Activated T-helper 1 cell treated with Interleukin-2 at 50 U/mL for 16 hours (primary cell): Measurements from ENCODE around the gene ENTPD6.
"Not testable (repeated sequence)": the region's sequence is repeated elsewhere in the genome, so short reads cannot be mapped to it uniquely, and the experiment has no call there.

Experiments used
- DNase-seq: peaks from one replicate; pipeline ENCODE4 v3.0.0-alpha.2; 2020; ENCODE audit warnings: low read depth

Gene ENTPD6

DNA sequence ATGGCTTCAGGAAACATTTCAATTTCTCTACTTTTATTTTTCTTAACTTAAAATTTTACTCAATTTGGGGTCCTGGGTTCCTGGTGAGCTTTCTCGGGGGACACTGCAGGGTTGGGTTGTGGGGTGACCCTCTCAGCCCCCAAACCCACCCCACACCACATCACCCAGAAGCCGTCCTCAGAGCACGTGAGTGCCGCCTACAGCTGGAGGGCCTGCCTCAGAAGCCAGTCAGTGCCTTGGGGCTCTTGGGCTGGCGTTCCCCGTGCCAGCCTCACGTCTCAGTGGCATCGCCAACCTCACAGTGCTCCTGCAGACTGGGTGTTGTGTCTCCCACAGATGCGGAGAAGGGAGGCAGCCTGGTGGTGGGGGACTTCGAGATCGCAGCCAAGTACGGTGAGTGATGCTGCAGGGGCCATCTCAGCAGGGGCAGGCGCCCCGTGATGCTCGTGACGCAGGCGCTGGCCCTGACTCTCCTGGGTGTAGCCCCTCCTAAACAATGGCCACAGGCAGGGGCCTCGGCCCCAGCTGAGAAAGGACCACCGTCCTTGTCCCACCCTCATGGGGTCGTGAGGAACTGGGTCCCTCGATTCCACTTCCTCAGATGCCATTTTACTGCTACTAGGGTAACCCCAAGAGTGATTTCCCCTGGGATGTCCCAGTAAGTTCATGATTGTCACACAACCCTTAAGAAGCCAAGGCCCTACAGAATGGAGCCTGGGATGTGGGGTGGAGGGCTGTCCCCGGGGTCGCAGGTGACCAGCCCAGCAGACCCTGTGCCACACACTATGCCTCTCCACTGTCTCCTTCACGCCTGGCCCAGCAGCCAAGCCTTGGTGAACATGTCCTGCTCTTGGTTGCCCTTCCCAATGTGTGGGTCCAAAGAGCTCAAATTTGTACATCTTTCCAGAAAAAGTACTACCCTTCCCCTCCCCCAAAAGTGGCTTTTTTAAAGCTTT lies 28.5 kb downstream of the ENTPD6 start:
- no peak for DNase-seq

DNA sequence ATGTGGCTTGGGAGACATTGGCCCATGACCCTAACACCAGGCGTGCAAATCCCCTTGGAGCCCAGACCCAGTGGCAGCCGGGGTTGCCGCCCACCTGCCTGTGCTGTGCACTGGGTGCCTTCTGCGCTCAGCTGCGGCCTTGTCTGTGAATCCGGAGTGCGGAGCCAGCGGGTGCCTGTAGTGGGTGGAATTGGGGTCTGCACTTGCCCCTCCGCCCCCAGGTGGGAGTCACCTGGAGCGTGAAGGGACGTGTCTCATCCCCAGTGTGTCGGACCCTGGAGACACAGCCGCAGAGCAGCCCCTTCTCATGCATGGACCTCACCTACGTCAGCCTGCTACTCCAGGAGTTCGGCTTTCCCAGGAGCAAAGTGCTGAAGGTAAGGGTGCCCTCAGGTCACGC lies 29.4 kb downstream of the ENTPD6 start:
- no peak for DNase-seq

DNA sequence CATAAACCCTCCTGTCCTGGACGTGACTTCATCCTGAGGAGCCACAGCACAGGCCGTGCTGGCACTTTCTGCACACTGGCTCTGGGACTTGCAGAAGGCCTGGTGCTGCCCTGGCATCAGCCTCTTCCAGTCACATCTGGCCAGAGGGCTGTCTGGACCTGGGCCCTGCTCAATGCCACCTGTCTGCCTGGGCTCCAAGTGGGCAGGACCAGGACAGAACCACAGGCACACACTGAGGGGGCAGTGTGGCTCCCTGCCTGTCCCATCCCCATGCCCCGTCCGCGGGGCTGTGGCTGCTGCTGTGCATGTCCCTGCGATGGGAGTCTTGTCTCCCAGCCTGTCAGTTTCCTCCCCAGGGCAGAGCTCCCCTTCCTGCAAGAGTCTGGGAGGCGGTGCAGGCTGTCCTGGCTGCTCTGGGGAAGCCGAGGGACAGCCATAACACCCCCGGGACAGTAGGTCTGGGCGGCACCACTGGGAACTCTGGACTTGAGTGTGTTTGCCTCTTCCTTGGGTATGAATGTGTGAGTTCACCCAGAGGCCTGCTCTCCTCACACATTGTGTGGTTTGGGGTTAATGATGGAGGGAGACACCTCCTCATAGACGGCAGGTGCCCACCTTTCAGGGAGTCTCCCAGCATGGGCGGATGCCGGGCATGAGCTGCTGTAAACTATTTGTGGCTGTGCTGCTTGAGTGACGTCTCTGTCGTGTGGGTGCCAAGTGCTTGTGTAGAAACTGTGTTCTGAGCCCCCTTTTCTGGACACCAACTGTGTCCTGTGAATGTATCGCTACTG lies 30.3 kb downstream of the ENTPD6 start:
- no peak for DNase-seq

DNA sequence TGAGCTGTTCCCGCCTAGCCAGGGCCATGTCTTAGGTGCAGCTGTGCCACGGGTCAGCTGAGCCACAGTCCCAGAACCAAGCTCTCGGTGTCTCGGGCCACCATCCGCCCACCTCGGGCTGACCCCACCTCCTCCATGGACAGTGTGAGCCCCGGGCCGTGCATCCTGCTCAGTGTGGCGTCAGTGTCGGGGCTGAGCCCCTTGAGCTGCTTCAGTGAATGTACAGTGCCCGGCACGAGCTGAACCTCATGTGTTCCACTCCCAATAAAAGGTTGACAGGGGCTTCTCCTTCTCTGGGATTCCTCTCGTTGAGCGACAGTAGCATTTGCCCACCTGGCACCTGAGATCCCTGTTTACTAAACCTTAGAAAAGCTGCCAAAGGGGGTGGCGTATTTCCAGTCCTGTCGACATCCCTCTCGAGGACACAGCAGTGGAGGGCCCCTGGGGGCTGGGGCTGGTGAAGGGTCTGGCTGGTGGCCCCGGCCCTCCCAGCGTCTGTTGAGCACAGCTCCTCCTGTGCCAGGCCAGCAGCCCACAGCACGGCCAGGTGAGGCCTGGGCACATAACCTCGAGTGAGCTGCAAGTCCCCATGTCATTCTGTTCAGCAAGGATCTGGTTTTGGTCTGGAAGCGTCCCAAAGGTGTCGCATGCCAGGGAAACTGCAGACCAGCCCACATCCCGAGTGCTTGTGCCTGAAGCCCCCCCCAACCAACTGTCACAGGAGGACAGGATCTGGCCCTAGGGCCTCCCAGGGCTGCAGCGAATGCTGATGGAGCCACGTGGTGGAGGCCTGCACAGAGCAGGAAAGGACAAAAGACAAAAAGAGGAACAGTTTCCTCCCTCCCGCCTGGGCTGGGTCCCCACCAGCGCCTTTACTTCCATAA lies 31.2 kb downstream of the ENTPD6 start:
- DNase-seq, result no peak

DNA sequence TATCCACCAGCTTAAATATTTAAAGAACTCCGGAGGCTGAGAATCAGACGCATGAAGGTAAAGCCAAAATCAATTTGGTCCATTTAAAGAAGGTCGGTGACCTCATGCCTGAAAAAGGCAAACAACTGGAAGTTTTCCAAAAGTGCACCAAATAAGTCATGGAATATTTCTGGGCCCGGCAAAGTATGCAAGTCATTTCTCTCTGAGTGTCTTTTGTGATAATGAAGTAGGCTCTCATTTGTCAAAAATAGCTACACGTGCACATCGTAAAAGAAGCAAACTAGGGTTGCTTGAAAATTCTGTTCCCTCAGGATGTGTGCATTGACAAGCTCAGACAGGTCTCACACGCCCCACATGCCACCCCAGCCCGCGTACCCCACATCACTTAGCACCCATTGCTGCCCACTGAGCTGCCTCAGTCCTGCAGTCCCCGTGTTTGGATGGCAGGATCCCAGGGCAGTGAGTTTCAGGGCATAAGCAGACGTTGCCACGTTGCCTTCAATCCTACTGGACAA lies 31.9 kb downstream of the ENTPD6 start:
- no peak for DNase-seq

DNA sequence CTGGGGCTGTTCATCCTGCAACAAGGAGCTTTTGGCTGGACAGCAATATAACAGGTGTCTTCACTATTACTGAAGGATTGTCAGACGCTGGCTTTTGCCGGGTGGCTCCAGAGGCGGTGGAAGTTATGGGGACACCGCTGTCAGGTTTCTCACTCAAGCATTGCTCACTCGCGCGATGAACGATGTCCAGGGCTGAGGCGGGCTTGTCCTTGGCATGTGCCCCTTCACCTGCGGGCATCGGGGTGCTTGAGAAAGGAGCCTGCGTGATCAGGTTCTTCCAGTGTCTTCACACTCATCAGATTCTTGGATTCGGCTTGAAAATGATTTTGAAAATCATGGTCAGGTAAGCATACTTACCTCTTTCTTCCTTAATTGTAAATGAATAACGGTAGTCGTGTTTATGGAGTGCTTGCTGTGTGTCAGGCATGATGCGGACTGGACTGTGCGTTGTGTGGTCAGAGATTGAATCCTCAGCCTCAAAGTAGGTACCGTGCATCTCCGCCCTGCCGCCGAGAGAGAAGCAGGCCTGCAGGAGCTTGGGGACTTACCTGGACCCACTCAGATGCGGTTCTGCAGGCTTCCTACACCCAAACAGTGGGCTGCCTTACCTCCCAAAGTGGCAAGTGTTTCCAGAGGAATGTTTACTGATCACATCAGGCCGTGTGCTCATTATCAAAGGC lies 34.1 kb downstream of the ENTPD6 start:
- DNase-seq, result no peak

DNA sequence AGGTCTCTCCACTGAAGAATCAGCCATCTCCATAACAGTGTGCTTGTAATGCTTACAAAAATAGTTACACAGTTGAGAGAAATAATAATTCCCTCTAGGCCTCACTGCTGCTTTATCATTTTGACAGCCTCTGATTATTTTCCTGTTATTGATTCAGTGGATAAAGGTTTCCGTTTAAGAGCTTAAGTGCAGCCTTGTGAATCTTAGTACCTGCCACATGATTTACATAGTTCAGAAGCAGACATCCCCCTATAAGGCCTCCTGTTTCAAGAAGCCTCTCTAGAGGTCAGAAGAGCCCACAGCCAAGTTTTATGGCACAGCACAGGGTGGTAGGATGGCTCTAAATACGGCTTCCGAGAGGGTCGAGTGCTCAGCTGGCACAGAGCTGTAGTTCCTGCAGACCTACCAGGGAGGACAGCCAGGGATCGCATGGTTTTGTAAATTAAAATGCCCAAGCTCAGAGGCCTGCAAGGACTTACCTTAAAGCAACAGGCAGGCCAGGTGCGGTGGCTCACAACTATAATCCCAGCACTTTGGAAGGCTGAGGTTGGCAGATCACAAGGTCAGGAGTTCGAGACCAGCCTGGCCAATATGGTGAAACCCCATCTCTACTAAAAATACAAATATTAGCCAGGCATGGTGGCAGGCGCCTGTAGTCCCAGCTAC lies 34.8 kb downstream of the ENTPD6 start:
- DNase-seq, result no peak

DNA sequence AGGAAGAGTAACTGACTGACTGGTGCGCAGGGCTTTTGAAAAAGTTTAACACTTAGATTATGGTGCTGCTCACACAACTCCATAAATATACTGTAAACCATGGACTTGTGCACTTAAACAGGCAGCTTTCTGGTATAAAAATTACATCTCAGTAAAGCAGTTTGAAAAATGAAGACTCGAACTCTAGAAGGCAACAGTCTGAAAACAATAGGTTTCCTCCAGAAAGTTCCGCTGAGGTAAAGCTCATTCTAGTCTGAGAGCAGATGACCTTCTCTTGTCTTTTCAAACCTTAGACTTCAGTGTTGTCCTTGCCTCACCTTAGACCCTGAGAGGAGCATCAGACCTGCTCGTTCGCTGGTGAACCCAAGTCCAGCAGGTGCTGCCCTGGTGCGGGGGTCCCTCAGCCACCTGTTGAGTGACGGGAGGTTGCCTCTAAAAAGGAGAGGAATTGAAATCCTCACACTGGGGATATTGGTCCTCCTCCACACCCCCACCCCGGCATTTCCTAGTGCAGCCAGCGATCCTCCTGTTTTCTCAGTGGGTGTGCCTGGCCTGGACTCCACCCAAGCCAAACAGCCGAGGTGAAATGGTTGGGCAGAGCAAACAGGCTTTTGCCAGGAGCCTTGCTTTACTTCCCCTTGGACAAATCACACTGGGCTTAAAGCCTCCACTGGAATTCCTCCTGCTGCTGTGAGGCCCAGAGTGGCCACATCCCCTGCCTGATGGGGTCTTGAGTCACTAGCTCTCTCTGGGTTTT lies 37.7 kb downstream of the ENTPD6 start:
- no peak for DNase-seq

DNA sequence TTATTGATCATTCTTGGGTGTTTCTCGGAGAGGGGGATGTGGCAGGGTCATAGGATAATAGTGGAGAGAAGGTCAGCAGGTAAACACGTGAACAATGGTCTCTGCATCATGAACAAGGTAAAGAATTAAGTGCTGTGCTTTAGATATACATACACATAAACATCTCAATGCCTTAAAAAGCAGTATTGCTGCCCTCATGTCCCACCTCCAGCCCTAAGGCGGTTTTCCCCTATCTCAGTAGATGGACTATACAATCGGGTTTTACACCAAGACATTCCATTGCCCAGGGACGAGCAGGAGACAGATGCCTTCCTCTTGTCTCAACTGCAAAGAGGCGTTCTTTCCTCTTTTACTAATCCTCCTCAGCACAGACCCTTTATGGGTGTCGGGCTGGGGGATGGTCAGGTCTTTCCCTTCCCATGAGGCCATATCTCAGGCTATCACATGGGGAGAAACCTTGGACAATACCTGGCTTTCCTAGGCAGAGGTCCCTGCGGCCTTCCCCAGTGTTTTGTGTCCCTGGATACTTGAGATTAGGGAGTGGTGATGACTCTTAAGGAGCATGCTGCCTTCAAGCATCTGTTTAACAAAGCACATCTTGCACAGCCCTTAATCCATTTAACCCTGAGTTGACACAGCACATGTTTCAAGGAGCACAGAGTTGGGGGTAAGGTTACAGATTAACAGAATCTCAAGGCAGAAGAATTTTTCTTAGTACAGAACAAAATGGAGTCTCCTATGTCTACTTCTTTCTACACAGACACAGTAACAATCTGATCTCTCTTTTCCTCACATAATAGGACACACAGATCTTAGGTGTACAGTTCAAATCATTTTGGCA lies 38.7 kb downstream of the ENTPD6 start:
- DNase-seq, result not testable (repeated sequence)

DNA sequence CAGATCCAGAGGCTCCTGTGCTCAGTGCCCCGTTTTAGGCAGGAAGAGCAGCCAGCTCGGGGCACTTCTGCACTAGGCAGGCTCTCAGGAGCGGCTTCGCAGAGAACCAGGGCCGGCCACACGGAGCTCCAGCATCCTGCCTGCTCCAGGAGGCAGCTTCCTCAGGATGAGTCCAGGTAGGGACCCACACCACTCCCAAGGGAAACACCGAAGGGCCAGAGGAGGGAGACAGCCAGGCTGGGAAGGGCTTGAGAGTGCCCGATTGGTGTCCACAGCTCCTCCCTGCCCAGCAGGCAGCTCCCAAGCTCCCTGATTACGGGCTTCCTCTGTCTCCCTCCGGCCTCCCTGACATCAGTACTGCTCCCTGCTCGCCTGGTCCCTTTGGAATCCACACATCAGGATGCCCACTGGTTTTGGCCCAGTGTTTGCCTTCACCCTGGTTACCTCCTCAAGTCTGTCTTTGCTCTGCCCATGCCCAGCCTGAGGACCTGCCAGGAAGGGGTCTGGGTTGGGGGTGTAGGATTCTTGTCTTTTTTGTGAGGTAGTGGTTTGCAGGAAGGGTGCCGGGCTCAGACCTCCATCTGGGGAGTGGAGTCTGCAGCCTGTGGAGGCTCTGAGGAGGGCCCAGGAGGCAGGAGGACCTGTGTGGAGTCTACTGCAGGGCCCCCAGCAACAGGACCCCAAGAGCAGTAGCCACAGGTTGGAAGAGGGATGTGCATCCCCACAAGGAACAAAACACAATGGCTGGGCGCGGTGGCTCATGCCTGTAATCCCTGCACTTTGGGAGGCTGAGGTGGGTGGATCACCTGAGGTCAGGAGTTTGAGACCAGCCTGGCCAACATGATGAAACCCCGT lies 41.2 kb downstream of the ENTPD6 start:
- DNase-seq, result no peak

DNA sequence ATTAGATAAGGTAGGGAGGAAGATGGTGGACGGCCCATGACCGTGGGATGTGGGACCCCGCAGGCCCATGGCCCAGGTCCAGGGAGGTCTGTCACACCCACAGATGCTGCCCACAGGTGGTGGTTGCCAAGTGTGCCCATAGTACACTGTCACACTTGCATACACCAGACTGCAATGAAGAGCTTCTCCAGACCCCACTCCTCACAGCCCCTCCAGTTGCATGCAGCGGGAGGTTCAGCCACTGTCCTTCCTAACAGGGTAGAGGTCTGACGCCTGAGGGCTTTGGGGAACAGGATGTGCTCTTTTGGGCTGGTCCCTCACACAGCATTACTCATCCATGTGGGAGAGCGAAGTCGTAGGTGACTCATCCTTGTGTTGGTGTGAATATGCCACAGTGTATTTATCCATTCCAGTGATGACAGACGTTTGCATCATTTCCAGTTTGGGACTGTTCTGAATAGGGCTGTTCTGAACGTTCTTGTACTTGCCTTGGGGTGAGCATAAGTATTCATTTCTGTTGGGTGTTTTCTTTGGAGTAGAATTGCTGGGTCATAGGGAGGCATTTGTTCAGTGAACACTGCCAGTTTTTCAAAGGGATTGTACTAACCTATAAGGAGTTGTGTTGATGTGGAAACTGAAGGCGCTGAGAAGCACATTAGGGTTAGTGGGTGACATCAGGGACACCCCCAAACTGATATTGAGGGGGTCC lies 42.3 kb downstream of the ENTPD6 start:
- no peak for DNase-seq

DNA sequence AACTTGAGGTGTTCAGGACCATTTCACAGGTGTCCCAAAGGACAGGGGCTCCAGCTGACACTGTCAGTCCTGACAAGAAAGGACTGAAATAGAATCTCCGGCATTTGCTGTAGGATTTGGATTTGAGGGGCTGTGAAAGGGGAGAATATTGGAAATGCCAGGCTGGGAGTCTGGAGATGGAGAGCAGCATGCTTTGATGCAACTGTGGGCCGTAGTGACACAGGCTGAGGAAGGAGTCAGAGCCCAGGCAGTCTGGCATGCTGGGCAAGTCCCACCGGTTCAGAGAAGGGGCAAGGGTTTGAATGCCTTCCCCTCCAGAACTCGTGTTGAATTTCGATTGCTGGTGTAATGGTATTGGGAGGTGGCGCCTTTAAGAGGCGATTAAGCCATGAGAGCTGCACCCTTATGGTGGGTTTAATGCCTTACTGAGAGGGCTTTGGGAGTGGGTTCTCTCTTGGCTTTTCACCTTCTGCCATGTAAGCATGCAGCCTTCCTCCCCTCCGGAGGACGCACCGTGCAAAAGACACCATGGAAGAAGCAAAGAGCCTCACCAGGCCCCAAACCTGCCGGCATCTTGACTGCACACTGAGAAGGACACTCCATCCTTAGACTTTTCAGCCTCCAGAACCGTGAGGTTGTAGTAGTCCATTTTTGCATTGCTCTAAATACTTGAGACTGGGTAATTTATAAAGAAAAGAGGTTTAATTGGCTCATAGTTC lies 43.0 kb downstream of the ENTPD6 start:
- DNase-seq, result no peak

DNA sequence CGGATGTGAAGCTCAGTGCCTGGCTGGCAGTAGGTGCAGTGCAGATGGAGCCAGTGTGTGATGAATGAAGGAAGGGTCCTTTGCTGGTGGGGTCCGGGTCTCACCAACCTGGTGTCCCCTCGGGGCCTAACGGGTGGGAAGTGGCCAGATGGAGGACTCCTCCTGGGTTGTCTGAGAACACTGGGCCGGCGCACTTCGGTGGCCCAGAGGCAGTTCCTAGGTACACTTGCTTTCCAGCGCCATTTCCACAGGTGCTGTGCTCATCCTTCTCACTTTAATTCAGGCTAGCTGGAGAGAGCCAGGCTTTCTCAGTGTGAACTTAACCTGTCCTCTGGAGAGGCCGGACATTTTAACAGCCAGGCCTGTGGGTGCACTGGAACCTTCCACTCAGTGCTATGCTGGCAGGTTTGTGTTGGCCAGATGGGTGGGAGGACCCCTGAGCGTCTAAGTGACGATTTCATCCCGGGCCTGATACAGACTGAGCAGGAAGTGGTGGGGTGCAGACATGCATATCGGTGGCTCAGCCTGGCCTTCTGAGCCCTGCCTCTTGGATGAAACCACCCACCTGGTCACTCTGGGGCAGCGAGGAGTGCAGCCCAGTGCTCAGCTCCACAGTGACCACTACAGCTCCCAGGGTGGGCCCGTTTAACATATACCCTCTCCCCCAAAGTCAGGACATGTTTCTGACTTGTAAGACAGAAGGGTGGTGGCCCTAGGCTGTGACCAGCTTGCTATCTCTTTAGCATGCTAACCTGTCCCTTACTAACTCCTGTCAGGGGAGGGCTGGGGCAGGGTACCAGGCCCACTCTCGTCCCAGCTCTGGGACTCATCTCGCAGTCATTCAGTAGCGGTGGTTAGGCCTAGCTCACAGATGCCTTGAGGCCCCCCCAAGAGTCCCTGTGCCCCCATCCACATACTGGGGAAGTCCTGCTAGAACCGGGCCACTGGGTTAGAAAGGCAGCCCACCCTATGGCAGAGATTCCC lies 44.2 kb downstream of the ENTPD6 start:
- no peak for DNase-seq

DNA sequence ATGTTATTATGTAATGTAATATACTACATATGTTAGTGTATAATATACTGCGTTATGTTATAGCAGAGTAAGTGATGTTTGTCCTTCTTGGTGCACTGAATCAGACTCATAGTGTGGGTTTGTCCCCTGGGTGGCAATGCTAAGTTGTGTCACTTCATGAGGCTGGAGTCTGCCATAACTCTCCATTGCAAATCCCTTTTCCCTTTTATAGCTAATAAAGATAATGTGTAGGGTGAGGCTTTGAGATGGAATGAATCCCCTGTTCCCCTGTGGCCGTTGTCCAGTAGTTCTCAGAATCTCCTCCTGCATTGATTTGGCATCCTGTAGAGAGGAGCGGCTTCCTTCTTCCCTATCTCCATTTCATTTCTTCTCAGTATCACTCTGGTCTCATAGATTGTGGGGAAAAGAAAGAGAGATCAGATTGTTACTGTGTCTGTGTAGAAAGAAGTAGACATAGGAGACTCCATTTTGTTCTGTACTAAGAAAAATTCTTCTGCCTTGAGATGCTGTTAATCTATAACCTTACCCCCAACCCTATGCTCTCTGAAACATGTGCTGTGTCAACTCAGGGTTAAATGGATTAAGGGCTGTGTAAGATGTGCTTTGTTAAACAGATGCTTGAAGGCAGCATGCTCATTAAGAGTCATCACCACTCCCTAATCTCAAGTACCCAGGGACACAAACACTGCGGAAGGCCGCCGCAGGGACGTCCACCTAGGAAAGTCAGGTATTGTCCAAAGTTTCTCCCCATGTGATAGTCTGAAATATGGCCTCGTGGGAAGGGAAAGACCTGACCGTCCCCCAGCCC lies 45.5 kb downstream of the ENTPD6 start:
- not testable (repeated sequence) for DNase-seq

DNA sequence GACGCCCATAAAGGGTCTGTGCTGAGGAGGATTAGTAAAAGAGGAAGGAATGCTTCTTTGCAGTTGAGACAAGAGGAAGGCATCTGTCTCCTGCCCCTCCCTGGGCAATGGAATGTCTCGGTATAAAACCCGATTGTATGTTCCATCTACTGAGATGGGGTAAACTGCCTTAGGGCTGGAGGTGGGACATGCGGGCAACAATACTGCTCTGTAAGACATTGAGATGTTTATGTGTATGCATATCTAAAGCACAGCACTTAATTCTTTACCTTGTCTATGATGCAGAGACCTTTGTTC lies 46.1 kb downstream of the ENTPD6 start:
- DNase-seq, result not testable (repeated sequence)
